GM12864 (cell line): ENCODE measurements around the gene CYRIA.

Experiments used
- DNase-seq: peaks from one replicate; pipeline ENCODE4 v3.0.0-alpha.2; 2011; ENCODE audit warnings: low read depth
- H3K4me3 ChIP-seq: 2 replicates; pipeline ENCODE4 v1.5.1; 2011; ENCODE audit warnings: mild to moderate bottlenecking, low read depth, low read length, control low read depth
- TF ChIP-seq, protein P1 (sequence below): IDR thresholded peaks from 2 replicates; pipeline ENCODE4 v1.5.1; 2011; ENCODE audit warnings: low read depth, mild to moderate bottlenecking, moderate library complexity, low read length, control low read depth, inconsistent platforms; ENCODE audit errors: missing control alignments

Gene CYRIA

DNA sequence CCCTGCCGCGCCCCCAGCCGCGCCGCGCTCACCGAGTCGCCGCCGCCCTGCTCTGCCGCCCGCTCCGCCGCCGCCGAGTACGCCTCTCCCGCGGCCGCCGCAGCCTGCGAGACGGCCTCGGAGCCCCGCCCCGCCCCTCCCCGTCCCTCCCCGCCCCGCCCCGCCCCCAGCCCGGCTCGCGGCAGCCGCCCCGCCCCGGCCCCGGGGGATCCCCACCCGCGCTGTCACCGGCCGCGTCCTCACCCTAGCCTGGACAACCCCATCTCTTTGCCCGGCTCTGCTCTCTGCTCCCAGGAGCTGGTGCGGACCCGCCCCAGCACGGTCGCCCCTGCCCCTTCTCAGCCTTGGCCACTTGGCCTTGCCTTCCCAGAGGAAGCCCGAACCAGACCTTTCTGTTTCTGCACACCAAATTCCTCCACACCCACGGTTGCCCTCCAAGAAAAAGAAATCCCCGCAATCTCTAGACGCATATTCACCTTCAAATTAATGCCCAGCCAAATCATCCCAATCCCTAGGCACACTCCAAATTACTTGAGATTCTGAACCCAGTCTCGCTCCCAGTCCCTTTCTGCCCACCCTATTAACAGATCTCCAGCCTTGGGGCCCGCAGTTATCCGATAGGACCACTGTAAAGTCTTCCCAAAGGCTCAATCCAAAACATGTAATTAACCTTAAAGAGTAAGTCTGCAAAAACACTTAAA lies at the start of gene CYRIA:
Gene CYRIA, minus strand, starts transcription at position 87 of the 701 bp plus-strand sequence. CDS start 77,715 bp downstream, outside the sequence.
- DNase-seq: no peak
- peak within 1 kb of the TSS; percentile 52 for H3K4me3 ChIP-seq
- TF ChIP-seq, protein P1, sequence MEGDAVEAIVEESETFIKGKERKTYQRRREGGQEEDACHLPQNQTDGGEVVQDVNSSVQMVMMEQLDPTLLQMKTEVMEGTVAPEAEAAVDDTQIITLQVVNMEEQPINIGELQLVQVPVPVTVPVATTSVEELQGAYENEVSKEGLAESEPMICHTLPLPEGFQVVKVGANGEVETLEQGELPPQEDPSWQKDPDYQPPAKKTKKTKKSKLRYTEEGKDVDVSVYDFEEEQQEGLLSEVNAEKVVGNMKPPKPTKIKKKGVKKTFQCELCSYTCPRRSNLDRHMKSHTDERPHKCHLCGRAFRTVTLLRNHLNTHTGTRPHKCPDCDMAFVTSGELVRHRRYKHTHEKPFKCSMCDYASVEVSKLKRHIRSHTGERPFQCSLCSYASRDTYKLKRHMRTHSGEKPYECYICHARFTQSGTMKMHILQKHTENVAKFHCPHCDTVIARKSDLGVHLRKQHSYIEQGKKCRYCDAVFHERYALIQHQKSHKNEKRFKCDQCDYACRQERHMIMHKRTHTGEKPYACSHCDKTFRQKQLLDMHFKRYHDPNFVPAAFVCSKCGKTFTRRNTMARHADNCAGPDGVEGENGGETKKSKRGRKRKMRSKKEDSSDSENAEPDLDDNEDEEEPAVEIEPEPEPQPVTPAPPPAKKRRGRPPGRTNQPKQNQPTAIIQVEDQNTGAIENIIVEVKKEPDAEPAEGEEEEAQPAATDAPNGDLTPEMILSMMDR: no peak

DNA sequence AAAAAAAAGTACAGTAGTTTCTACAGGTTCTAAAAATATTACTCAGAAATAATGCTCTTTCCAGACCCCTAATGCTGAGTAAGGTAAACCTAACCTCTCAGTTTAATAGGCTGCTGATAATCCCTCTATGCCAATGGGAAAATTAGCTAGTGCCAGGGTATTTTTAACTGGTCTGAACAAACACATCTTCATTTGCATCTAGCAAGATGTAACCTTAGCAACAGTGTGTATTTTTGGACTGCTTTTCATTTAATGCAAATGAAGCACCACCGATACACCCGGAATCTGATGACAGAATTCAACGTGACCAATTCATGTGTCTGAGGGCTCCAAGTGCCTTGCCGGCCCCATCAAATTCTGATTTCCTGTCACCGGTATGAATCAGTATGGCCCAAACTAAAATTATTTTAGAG lies 47.4 kb upstream of the CYRIA start:
- DNase-seq: peak; percentile 16
- no peak overlapping the region for H3K4me3 ChIP-seq
- TF ChIP-seq, protein P1: no peak

DNA sequence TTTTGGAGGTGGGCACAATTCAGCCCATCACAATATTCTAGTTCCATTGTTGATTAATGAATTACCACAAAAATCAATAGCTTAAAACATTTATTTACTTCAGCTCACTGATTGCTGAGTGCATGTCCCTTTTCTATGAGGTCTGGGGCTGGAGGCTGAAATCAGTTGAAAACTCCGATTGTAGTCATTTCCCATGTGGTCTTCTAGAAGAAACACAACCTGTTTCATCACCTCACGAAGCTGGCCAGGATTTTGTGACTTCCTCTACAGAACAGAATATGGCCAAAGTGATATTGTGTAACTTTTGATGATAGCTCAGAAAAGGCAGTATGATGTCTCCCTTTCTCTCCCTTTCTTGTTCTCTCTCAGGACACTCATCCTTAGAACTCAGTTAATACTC lies 44.1 kb upstream of the CYRIA start:
- DNase-seq: no peak
- TF ChIP-seq, protein P1: no peak
- no peak overlapping the region for H3K4me3 ChIP-seq

DNA sequence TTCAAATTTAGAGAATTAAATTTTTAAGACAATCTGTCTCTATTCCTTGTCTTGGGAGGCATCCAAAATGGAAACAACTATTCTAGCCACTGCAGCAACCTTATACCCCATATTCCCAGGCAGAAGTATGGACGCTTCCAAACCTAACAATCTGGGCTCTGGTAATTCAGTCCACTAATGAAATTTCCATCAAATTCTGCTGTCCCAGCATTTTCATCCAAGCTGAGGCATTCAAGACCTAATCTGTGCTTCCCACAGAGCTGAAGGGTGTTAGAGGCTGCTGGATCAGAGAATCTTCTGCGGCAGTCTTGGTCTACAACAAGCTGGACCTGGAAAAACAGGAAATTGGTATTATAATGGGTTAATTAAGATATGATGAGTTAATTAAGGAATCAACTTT lies 42.5 kb upstream of the CYRIA start:
- TF ChIP-seq, protein P1: no peak
- DNase-seq: no peak
- no peak overlapping the region for H3K4me3 ChIP-seq

DNA sequence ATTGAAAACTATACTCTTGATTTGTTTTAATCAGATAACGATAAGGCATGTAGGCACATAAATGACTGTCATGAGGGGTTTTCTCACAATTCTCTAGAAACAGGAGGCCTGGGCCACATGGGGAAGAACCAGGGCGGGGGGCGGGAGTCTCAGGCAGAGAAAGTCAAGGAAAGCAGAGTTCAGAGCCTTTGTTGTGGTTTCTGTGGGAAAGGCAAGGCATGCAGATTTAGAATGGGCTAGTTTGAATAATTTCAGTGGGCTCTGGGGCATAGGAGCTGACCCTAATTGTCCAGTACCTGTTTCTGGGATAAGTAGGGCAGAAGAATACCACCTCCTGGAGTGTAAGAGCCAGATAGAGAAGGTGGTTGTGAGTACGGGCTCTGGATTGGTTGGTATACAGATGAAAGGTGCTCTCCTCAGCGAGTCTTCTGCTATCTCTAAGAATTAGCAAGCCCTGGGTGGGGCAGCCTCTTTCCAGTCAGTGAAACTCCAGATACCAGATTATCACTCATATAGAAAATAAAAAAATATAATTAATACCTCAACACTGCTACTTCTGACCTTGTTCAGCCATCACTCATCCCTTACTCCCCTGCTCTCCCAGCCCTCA lies 41.5 kb upstream of the CYRIA start:
- no peak for DNase-seq
- no peak overlapping the region for H3K4me3 ChIP-seq
- TF ChIP-seq, protein P1: no peak

DNA sequence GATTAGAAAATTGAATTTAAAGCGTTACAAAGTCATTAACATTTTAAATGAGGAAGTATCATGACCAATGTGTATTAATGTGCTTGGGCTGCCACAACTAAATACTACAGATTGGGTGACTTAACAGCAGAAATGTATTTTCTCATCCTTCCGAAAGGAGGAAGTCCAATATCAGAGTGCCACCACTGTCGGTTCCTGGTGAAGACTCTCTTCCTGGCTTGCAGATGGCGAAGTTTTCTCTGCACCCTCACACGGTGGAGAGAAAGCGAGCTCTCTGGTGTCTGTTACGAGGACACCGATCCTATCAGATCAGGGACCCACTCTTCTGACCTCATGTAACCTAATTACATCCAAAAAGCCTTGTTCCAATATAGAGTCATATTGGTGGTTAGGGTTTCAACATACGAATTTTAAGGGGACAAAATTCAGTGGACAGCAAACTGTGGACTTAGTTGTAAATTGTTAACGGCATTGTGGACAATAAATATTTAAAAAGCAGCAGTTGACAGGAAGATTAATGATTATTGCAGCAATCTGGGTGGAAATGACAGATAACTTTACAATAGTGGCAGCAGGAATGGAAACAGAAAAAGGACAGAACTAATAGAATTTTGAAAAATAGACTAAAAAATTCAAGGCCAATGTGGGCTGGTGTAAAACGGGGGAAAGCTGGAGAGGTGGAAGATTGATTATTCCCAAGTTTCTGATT lies 35.1 kb upstream of the CYRIA start:
- no peak for DNase-seq
- H3K4me3 ChIP-seq: no peak overlapping the region
- TF ChIP-seq, protein P1: no peak
